D721Med (cell line): ENCODE data around the gene BTD.

Source experiments
- DNase-seq: peaks from one replicate; pipeline ENCODE4 v3.0.0; 2011; ENCODE audit warnings: low spot score; ENCODE audit not compliant: insufficient read length
- FAIRE-seq: peaks from 2 replicates; lab custom pipeline; 2011; peaks lifted over from hg19 to GRCh38; lab: Jason Lieb, UNC
- CTCF ChIP-seq: IDR thresholded peaks from 2 replicates; pipeline ENCODE4 v1.5.1; 2012; ENCODE audit warnings: mild to moderate bottlenecking, control low read depth; ENCODE audit not compliant: insufficient read depth; ENCODE audit errors: missing control alignments

The BTD gene

GRCh38 chr3:15649341-15649740 is 47.8 kb downstream of the BTD start:
- no peak for DNase-seq
- TF ChIP-seq CTCF, result no peak
- no peak for FAIRE-seq

- no peak for FAIRE-seq
- no peak for TF ChIP-seq CTCF
- no peak for DNase-seq
Observed at GRCh38 chr3:15649858-15650257, 48.3 kb downstream of the BTD start.

- no peak for TF ChIP-seq CTCF
- DNase-seq, result no peak
- no peak for FAIRE-seq
Observed at GRCh38 chr3:15651396-15651795, 49.9 kb downstream of the BTD start.

- FAIRE-seq, result no peak
- TF ChIP-seq CTCF, result no peak
Observed at GRCh38 chr3:15653321-15653720, 51.8 kb downstream of the BTD start.

GRCh38 chr3:15654127-15654526 is 52.6 kb downstream of the BTD start:
- no peak for FAIRE-seq
- no peak for DNase-seq
- TF ChIP-seq CTCF, result no peak

More at GRCh38 chr3:15653321-15653720, 51.8 kb downstream of the BTD start:
- DNase-seq, result no peak

- no peak for TF ChIP-seq CTCF
- FAIRE-seq (no peak), DNase-seq (no peak)
Observed at GRCh38 chr3:15654891-15655290, 53.3 kb downstream of the BTD start.

GRCh38 chr3:15656342-15656741 is 54.8 kb downstream of the BTD start:
- TF ChIP-seq CTCF, result no peak
- FAIRE-seq, result no peak
- no peak for DNase-seq
